Stromal cell of bone marrow (primary cell): ENCODE measurements around the gene MFAP1.
"Not testable (repeated sequence)": the region's sequence is repeated elsewhere in the genome, so short reads cannot be mapped to it uniquely, and the experiment has no call there.

ENCODE experiments used
- DNase-seq: peaks from one replicate; pipeline ENCODE4 v3.0.0-alpha.2; 2012; ENCODE audit warnings: low read depth

The MFAP1 gene, protein sequence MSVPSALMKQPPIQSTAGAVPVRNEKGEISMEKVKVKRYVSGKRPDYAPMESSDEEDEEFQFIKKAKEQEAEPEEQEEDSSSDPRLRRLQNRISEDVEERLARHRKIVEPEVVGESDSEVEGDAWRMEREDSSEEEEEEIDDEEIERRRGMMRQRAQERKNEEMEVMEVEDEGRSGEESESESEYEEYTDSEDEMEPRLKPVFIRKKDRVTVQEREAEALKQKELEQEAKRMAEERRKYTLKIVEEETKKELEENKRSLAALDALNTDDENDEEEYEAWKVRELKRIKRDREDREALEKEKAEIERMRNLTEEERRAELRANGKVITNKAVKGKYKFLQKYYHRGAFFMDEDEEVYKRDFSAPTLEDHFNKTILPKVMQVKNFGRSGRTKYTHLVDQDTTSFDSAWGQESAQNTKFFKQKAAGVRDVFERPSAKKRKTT

DNA sequence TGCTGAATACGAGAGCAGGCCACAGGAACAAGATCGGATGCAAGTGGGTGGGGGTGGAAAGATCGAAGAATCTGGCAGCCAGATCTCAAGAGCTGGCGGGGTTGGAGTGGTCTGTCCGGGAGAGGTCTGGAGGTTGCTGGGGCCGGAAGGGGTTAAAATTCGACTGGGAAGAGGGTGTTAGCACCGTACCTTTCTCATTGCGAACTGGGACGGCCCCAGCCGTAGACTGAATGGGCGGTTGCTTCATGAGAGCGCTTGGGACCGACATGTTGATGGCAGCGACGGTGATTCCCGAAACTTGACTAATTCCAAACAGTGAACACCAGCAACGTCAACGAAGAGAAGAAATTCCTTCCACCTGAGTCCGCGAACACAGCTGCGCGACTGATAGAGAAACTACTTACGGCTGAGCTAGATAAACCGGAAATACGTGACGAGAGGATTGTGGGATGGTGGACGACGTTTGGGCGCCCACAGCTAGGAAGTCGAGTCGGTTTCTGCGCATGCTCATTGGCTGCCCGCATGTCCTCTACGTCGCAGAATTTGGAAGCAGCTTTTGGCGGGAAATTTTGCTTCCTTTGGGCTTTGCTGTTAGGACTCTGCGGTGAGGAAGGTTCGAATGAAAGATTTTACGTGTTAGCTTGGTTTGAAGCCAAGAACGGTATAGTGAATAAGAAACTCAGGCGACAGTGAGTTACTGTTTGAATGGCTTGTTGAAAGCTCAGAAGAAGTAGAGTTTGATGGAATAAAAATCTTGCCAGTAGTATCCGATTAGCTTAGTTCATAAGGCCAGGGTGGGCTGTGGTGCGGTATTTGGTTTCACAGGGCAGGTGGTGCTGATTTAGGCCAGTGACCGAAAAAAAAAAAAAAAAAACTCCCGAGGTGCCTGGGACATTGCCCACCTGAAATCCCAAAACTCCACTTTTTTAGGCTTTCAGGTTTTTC is at the start of gene MFAP1:
Gene MFAP1 (minus strand): TSS at position 389 of the 945 bp plus-strand sequence. CDS start 121 bp downstream, at position 268.
- DNase-seq, result peak; percentile 95

DNA sequence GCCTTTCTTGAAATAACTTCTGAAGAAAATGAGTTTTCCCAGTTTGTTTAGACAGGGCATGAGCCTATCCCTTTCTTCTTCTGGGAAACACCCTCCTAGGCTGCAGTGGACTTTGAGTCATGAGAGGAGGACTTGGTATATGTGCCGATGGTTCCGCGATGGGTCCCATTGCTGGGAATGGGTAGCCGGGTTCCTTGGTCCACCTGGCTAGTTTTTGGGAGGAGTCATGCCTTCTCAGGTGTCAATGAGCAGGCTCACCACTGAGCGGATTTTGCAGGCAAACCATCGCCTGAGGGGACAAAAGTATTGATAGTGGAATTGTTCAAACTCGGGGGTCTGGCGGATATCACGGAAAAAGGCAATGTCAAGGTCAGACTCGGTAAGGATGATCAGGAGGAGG is 49.2 kb upstream of the MFAP1 start:
- no peak for DNase-seq

DNA sequence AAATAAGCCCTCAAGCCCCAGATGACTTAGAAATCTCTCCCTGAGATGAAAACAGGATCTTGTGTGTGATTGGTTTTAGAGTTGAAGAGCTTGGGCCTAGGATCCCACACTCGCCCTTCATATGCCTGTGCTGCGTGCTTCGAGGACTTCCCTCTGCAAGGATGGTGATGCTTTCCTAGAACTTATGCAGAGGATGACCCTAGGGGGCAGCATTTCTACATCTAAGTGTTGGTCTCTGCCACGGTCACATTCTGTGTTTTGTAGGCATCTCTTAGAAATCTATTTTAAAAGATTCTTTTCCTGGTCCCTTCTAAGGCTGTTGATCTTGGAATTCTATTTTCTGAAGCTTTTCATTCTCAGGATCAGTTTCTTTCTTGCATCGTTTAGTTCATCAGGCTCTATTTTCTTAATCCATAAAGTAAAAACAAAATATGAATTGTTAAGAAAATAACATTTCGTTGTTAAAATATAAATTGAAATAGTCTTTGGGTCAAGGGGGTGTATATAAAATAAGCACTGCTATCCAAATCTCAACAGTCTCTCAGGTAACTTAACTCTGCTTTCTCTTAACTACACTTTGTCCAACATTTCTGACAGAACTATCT is 48.0 kb upstream of the MFAP1 start:
- peak; percentile 65 for DNase-seq

DNA sequence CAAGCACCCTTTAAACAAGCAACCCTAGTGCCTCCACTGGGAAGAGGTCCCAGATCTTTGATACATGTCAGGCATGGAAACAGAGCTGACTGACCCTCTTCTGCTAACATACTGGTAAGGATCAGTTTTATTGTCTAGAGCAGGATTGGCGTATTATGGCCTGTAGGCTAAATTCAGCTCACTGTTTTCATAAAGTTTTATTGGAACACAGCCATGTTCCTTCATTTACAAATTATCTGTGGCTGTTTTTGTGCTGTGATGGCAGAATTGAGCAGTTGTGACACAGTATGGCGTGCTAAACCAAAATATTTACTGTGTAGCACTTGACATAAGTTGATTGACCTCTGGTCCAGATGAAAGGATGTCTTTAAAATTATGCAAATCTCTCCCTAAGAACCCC is 47.3 kb upstream of the MFAP1 start:
- DNase-seq, result no peak

DNA sequence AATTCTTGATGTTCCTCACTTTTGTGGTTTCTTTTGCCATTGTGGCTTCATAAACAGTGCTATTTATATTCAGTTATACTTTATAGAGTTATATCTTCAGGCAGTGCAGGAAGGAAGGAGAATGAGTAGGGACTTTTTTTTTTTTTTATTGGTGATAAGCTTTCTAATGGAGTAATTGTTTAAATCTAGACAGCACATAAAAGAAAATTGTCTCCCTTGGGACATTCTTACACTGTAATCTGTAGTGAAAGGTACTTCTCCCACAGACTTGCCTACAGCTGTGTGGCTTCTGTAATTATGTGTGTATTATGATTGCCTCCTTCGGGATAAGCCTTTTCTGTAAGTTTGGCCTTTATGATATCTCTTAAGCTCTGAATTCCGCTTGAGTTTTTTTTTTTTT is 43.9 kb upstream of the MFAP1 start:
- DNase-seq, result no peak

DNA sequence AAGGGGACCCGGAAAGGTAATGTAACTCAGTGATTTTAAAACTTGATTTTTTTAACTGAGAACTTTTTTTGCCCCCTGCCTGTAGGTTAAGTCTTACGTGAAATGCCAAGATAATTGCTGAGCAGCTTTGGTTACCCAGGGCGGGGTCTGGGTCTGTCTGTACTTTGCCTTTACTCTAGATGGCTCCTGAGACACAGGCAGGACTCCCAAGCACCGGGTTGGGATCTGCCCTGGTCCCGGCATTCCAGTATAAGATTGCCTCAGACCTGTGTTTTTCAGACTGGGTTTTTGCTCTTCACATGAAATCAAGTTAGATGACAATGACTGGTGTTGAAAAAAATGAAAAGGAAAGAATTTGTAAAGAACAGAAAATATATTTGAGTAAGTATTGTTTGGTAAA is 42.6 kb upstream of the MFAP1 start:
- DNase-seq, result no peak

DNA sequence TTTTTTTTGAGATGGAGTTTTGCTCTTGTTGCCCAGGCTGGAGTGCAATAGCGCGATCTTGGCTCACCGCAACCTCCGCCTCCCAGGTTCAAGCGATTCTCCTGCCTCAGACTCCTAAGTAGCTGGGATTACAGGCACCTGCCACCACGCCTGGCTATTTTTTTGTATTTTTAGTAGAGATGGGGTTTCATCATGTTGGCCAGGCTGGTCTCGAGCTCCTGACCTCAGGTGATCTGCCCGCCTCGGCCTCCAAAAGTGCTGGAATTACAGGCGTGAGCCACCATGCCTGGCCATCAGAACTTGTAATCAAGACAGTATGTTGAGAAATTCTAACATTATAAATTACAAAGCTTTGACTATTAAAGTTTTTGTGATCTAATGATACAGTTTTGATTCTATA is 42.1 kb upstream of the MFAP1 start:
- DNase-seq, result not testable (repeated sequence)

DNA sequence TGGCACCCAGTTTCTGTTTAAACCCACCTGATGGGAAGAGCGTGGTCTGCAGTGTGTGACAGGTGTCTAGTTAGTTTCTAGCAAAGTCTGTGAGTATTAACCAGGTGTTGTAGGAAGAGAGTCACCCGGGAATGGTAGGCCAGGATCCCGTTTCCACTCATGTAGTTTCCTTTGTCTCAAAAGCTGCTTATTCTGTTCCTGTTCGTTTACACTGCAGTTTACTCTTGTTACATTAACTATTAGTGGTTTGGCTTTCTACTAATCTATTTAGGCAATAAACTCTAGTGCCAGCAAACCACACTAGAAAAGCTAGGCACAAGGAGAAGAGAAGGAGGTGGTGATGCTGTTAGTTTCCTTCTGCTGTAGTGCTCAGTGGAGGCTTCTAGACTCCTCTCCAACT is 35.1 kb upstream of the MFAP1 start:
- DNase-seq, result no peak

DNA sequence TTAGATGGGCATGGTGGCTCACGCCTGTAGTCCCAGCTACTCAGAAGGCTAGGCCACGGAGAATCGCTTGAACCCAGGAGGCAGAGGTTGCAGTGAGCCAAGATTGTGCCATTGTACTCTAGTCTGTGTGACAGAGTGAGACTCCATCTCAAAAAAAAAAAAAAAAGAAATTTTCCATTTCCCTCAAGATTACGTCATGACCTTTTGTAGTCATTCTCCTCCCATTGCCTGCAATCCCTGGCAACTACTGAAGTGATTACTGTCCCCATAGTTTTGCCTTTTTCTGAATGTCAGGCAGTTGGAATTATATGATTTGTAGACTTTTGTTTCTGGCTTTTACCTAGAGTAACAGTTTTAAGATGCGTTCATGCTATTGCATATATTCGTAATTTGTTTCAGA is 30.3 kb upstream of the MFAP1 start:
- peak; percentile 14 for DNase-seq

DNA sequence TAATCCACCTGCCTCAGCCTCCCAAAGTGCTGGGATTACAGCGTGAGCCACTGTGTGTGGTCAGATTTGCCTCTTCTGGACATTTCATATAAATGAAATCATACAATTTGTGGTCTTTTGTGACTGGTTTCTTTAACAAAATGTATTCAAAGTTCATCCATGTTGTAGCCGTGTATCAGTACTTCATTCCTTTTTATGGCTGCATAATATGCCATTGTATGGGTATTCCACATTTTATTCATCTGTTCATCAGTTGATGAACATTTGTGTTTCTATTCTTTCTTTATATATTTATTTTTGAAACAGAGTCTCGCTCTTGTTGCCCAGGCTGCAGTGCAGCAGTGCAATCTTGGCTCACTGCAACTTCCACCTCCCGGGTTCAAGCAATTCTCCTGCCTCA is 28.1 kb upstream of the MFAP1 start:
- DNase-seq, result no peak

DNA sequence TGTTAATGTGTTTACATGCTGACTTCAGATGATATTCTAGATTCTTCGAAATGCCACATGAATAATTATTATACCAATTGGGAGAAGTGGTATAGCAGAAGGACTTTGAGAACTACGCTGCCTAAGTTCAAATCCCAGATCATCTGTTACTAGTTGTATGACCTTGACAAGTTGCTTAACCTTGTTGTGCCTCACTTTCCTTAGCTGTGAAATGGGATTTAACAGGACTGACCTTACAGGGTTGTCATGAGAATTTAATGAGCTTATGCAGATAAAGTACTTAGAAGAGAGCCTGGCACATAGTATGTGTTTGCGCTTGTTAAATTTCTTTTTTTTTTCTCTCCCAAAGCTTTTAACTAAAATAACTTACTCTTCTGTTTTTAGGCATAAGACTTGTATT is 26.8 kb upstream of the MFAP1 start:
- no peak for DNase-seq

DNA sequence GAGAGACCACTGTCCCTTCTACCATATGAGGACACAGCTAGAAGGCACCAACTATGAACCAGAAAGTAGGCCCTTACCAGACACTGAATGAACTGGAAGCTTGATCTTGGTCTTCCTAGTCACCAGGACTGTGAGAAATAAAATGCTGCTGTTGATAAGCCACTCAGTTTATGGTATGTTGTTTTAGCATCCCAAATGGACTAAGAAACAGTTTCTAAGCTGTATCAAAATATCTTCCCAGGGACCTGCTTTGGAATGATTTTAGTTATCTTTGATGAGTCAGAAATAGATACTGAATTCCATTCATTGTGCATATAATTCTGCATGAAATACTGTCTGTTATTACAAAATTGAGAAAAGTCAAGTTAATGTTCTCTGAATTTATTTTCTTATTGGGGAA is 20.9 kb upstream of the MFAP1 start:
- no peak for DNase-seq

DNA sequence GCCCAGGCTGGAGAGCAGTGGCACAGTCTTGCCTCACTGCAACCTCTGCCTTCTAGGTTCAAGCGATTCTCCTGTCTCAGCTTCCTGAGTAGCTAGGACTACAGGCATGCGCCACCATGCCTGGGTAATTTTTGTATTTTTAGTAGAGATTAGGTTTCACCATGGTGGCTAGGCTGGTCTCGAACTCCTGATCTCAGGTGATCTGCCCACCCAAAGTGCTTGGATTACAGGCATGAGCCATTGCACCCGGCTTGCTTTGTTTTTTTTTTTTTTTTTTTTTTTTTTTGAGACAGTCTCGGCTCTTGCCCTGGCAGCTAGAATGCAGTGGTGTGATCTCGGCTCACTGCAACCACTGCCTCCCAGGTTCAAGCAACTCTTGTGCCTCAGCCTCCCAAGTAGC is 8.0 kb upstream of the MFAP1 start:
- DNase-seq, result not testable (repeated sequence)

DNA sequence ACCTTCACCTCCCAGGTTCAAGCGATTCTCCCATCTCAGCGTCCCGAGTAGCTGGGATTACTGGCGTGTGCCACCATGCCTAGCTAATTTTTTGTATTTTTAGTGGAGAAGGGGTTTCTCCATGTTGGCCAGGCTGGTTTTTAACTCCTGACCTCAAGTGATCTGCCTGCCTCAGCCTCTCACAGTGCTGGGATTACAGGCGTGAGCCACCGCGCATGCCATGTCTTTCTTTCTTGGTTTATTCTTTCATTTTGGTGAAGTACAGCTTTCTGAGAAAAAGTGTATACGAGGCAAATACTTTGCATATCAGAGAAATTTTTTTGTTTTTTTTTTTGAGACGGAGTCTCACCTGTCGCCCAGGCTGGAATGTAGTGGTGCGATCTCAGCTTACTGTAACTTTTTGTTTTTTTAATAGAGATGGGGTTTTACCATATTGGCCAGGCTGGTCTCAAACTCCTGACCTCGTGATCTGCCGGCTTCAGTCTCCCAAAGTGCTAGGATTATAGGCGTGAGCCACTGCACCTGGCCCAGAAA is 7.1 kb upstream of the MFAP1 start:
- not testable (repeated sequence) for DNase-seq

DNA sequence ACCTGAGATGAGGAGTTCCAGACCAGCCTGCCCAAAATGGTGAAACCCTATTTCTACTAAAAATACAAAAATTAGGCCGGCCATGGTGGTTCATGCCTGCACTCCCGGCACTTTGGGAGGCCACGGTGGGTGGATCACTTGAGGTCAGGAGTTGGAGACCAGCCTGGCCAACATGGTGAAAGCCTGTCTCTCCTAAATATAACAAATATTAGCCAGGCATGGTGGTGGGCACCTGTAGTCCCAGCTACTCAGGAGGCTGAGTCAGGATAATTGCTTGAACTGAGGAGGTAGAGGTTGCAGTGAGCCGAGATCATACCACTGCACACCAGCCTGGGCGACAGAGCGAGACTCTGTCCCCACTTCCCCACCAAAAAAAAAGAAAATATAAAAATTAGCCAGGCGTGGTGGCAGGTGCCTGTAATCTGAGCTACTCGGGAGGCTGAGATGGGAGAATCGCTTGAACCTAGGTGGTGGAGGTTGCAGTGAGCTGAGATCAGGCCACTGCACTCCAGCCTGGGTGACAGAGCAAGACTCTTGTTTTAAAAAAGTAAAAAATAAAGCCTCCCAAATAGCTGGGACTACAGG is 6.3 kb upstream of the MFAP1 start:
- not testable (repeated sequence) for DNase-seq

DNA sequence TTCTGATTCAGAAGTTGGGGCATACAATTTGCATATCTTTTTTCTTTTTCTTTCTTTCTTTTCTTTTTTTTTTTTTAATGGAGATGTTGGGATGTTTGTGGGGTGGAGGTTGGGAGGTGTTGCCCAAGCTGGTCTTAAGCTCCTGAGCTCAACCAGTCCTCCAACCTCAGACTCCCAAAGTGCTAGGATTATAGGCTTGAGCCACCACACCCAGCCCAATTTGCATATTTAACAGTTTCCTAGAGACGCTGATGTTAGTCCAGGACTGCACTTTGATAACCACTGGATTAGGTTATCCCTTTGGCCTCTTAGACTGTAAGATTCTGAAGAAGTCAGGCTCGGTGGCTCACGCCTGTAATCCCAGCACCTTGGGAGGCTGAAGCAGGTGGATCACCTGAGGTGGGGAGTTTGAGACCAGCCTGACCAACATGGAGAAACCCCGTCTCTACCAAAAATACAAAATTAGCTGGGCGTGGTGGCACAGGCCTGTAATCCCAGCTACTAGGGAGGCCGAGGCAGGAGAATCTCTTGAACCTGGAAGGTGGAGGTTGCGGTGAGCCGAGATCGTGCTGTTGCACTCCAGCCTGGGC is 5.6 kb upstream of the MFAP1 start:
- not testable (repeated sequence) for DNase-seq

DNA sequence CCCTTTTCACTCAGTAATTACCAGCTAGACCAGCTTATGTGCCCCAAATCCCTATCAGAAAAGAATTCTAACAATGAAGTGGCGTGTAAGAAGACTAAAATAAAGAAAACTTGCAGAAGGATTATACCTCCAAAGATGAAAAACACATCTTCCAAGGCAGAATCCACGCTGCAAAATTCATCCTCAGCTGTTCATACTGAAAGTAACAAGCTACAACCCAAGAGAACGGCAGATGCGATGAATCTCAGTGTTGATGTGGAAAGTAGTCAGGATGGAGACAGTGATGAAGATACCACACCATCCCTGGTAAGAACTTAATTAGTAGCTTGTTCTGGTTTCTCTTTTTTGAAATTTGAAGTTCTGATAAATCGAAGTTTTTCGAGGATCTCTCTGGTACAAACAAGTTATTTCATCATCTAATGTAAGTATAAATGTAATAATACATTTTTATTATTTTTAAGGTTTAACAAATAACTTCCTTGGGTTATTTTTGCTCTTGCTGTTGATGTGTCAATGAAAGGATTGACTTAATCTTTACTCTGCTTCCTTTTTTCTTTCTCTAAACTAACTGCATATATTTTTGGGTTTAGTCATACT is 3.7 kb upstream of the MFAP1 start:
- no peak for DNase-seq

DNA sequence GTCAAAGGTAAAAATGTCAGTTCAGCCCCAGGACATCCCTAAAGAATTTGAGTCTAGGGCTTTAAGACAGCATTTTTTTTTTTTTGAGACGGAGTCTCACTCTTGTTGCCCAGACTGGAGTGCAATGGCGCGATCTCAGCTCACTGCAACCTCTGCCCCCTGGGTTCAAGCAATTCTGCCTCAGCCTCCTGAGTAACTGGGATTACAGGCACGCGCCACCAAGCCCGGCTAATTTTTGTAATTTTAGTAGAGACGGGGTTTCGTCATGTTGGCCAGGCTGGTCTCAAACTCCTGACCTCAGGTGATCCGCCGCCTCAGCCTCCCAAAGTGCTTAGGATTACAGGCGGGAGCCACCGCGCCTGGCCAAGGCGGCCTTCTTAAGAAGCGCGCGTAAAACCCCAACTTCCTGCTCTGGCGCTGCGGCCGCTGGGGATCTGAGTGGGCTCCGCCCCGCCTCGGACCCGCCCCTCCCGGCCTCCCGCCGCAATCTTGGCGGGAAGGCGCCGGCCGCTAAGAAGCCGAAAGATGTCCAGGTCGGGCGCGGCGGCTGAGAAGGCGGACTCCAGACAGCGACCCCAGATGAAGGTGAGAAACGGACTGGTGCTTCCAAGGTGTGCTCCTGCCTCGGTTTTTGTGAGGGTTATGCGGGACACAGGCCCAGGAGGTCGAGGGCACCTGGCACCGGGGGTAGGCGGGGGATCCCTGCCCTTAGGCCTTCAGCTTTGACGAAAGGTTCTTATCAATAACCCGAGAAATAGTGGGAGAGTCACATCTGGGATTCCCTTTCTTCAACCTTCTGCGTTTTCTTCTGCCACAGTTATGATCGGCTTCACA is 2.2 kb upstream of the MFAP1 start, which contains the start of gene WDR76:
Gene WDR76 (plus strand): TSS at position 495 of the 834 bp plus-strand sequence. CDS start 31 bp downstream, at position 526.
- peak; percentile 57 for DNase-seq

DNA sequence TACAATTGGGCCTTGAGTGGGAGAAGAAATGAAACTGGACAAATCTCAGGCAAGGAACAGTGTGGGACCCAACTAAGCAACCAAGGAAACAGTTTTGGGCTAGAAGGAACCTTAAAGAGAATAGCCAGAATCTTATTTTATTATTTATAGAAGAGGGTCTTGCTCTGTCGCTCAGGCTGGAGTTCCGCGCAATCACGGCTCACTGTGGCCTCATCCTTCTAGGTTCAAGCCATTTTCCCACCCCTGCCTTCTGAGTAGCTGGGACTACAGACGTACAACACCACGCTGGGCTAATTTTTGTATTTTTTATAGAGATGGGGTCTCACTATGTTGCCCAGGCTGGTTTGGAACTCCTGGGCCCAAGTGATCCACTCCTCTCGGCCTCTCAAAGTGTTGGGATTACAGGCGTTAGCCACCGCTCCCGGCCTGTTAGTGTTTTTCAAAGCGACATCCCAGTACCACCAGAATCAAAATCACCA is 1.6 kb upstream of the MFAP1 start:
- DNase-seq, result no peak

DNA sequence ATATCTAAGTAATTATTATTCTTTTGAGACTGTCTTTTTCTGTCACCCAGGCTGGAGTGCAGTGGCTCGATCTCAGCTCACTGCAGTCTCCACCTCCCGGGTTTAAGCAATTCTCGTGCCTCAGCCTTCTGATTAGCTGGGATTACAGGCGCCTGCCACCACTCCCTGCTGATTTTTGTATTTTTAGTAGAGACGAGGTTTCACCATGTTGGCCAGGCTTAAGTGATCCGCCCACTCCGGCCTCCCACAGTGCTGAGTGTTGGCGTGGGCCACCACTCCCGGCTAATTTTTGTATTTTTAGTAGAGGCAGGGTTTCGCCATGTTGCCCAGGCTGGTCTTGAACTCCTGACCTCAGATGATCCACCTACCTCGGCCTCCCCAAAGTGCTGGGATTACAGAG is 815 bp upstream of the MFAP1 start:
- DNase-seq, result not testable (repeated sequence)
